Osteoblast (primary cell): ENCODE data around the gene CHTF18. TPM values are rescaled to one million over a fixed set of nuclear protein-coding genes. Genes with fewer than 3 reads are reported as not detected.
"Not testable (repeated sequence)": the region's sequence is repeated elsewhere in the genome, so short reads cannot be mapped to it uniquely, and the experiment has no call there.

ENCODE experiments used
- DNase-seq: peaks from one replicate; pipeline ENCODE4 v3.0.0; 2011; ENCODE audit warnings: low spot score, mixed read lengths; ENCODE audit not compliant: insufficient read length; ENCODE audit errors: missing footprints
- H2AFZ ChIP-seq: 2 replicates; pipeline ENCODE4 v1.6.0; 2011; ENCODE audit warnings: mild to moderate bottlenecking, low read length
- H3K27ac ChIP-seq: 2 replicates; pipeline ENCODE4 v1.5.1; 2011; ENCODE audit warnings: mild to moderate bottlenecking, low read depth, low read length, moderate library complexity
- H3K27me3 ChIP-seq: 2 replicates; pipeline ENCODE4 v1.6.0; 2012; ENCODE audit warnings: mild to moderate bottlenecking, control low read depth, inconsistent platforms, low read length, moderate library complexity; ENCODE audit not compliant: insufficient read depth
- H3K36me3 ChIP-seq: 2 replicates; pipeline ENCODE4 v1.5.1; 2011; ENCODE audit warnings: mild to moderate bottlenecking, low read length, control low read depth, moderate library complexity; ENCODE audit not compliant: insufficient read depth
- H3K4me1 ChIP-seq: 2 replicates; pipeline ENCODE4 v1.5.1; 2011; ENCODE audit warnings: mild to moderate bottlenecking, low read length, control low read depth, moderate library complexity; ENCODE audit not compliant: insufficient read depth
- H3K4me2 ChIP-seq: 2 replicates; pipeline ENCODE4 v1.6.0; 2011; ENCODE audit warnings: mild to moderate bottlenecking, low read length; ENCODE audit not compliant: insufficient read depth
- H3K4me3 ChIP-seq: fragments of 200-600 bp; sonication (generic); 3 replicates; pipeline ENCODE4 v1.5.1; 2012; ENCODE audit warnings: mild to moderate bottlenecking, low read length, inconsistent platforms; ENCODE audit not compliant: insufficient read depth
- H3K79me2 ChIP-seq: 2 replicates; pipeline ENCODE4 v1.6.0; 2012; ENCODE audit warnings: mild to moderate bottlenecking, low read length, control low read depth, inconsistent platforms; ENCODE audit not compliant: insufficient read depth
- H3K9me3 ChIP-seq: 2 replicates; pipeline ENCODE4 v1.5.1; 2011; ENCODE audit warnings: low read depth, low read length, control low read depth
- H4K20me1 ChIP-seq: 2 replicates; pipeline ENCODE4 v1.6.0; 2012; ENCODE audit warnings: mild to moderate bottlenecking, low read length, control low read depth; ENCODE audit not compliant: insufficient read depth
- total RNA-seq: library from RNA; depleted of rRNA; stranded (reverse); fragments of >200 nt; gene quantifications from 2 replicates; pipeline ENCODE4 v1.2.3, GENCODE V29; 2012
- TF ChIP-seq, protein P1 (sequence below): IDR thresholded peaks from 2 replicates; pipeline ENCODE4 v1.5.1; 2011; ENCODE audit warnings: mild to moderate bottlenecking, low read depth, low read length, moderate library complexity; ENCODE audit errors: extremely low read depth

The CHTF18 gene
- total RNA-seq, 1 donor, result 3.3 TPM

DNA sequence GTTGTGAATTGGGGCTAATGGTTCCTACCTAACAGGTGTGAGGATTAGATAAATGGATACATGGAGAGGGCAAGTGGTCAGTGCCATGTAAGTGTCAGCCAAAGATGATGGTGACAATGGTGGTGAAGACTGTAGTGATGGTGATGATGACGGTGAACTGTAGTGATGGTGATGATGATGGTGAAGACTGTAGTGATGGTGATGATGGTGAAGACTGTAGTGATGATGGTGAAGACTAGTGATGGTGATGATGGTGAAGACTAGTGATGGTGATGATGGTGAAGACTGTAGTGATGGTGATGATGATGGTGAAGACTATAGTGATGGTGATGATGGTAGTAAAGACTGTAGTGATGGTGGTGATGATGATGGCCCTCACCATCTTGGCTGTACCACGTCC lies 30.2 kb downstream of the CHTF18 start:
- Histone ChIP-seq H3K4me1 (no peaks in the 10 kb centered on the region), H3K36me3 (no peaks in the 10 kb centered on the region), H3K9me3 (no peaks in the 10 kb centered on the region), H3K79me2 (no peaks in the 10 kb centered on the region), H3K27ac (no peak overlapping the region), H4K20me1 (no peaks in the 10 kb centered on the region), H2AFZ (no peak overlapping the region), H3K4me2 (no peak overlapping the region), H3K27me3 (peaks cover 35% of the 10 kb centered on the region), H3K4me3 (no peak overlapping the region)
- TF ChIP-seq, protein P1, sequence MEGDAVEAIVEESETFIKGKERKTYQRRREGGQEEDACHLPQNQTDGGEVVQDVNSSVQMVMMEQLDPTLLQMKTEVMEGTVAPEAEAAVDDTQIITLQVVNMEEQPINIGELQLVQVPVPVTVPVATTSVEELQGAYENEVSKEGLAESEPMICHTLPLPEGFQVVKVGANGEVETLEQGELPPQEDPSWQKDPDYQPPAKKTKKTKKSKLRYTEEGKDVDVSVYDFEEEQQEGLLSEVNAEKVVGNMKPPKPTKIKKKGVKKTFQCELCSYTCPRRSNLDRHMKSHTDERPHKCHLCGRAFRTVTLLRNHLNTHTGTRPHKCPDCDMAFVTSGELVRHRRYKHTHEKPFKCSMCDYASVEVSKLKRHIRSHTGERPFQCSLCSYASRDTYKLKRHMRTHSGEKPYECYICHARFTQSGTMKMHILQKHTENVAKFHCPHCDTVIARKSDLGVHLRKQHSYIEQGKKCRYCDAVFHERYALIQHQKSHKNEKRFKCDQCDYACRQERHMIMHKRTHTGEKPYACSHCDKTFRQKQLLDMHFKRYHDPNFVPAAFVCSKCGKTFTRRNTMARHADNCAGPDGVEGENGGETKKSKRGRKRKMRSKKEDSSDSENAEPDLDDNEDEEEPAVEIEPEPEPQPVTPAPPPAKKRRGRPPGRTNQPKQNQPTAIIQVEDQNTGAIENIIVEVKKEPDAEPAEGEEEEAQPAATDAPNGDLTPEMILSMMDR, result no peak
- DNase-seq, result no peak

DNA sequence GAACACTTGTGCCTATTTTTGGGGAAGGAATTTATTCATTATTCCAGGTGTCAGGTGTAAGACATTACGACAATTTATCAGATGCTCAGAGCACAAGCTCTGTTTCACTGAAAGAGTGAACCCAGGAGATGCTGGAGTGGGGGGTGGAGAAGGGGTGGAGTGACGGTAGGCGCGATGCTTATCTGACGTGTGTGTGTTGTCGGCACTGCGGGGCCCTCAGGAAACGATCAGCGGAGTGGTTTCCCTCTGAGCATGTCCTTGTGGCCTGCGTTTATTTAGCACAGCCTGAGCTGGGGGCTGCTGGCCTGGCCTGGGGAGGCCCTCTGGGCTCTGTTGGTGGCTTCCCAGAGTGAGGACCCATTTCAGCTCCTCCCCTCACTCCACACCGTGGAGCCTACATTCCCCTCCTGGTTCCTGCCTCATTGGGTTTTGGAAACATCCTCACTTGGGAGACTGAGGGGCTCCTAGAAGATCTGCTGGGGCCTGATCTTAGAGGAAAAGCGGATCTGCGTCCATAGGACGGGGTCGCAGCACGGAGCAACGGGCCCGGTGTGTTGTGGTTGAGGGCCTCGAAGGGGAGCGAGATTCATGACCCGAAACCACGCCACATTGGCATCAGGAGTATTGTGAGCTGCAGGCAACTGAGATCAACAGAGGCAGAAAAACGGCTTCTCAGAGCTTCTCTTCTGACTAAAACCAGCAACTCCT lies 31.1 kb downstream of the CHTF18 start:
- TF ChIP-seq, protein P1, result no peak
- peaks cover 28% of the 10 kb centered on the region for H3K27me3 ChIP-seq
- H3K9me3 ChIP-seq, result no peaks in the 10 kb centered on the region
- no peaks in the 10 kb centered on the region for H4K20me1 ChIP-seq
- no peak overlapping the region for H2AFZ ChIP-seq
- H3K4me1 ChIP-seq, result no peaks in the 10 kb centered on the region
- H3K4me3 ChIP-seq, result no peak overlapping the region
- H3K36me3 ChIP-seq, result no peaks in the 10 kb centered on the region
- H3K27ac ChIP-seq, result no peak overlapping the region
- H3K4me2 ChIP-seq, result no peak overlapping the region
- H3K79me2 ChIP-seq, result no peaks in the 10 kb centered on the region
- DNase-seq, result no peak

DNA sequence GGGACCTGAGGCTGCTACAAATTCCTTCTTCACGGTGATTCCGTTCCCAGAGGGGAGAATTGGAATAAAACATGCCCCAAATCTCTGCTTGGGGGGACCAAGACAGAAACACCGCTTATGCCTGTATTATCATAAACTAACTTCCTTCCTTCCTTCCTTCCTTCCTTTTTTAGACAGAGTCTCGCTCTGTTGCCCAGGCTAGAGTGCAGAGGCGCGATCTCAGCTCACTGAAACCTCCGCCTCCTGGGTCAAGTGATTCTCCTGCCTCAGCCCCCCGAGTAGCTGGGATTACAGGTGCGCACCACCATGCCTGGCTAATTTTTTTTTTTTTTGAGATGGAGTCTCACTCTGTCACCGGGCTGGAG lies 31.6 kb downstream of the CHTF18 start:
- not testable (repeated sequence) for H3K9me3 ChIP-seq, H2AFZ ChIP-seq, DNase-seq, H3K4me1 ChIP-seq, H3K36me3 ChIP-seq, H4K20me1 ChIP-seq, H3K27ac ChIP-seq, H3K4me2 ChIP-seq, H3K4me3 ChIP-seq, H3K79me2 ChIP-seq
- peaks cover 33% of the 10 kb centered on the region for H3K27me3 ChIP-seq

DNA sequence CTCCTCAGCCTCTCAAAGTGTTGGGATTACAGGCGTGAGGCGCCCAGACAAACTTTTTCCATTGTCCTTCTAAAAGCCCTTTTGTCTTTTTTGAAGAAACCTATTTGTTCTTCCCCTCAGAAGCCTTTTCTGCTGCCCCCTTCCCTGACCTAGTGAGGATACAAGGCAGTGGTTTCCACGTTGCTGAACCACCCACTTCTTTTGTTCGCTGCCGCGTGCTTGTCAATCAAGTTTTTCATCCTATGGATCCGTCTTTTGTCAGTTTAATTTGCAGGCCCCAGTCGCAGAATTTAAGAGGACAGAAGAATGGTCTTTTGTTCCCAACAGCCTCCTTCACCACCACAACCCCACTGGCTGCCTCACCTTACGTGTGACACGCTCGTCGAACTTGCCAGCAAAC lies 32.3 kb downstream of the CHTF18 start:
- Histone ChIP-seq H2AFZ (no peak overlapping the region), H3K36me3 (no peaks in the 10 kb centered on the region), H4K20me1 (no peaks in the 10 kb centered on the region), H3K4me1 (peaks cover 8% of the 10 kb centered on the region), H3K79me2 (no peaks in the 10 kb centered on the region), H3K27ac (no peak overlapping the region), H3K4me2 (no peak overlapping the region), H3K27me3 (peaks cover 39% of the 10 kb centered on the region), H3K4me3 (no peak overlapping the region), H3K9me3 (no peaks in the 10 kb centered on the region)
- TF ChIP-seq, protein P1, result no peak
- DNase-seq, result no peak
